H9 (cell line): Measurements from ENCODE around the gene CELF3. TPM values are rescaled to one million over a fixed set of nuclear protein-coding genes. Genes with fewer than 3 reads are reported as not detected.

Experiments
- DNase-seq: peaks from one replicate; pipeline ENCODE4 v3.0.0-alpha.2; 2017
- H2AFZ ChIP-seq: one replicate; pipeline ENCODE4 v1.6.1; 2013; ENCODE audit warnings: mild to moderate bottlenecking, low read length, control low read depth, moderate library complexity
- H2AK5ac ChIP-seq: 2 replicates; pipeline ENCODE4 v1.6.1; 2013; ENCODE audit warnings: low read length, control low read depth, mixed read lengths; ENCODE audit not compliant: insufficient read length
- H2BK120ac ChIP-seq: one replicate; pipeline ENCODE4 v1.6.1; 2013; ENCODE audit warnings: low read depth, mild to moderate bottlenecking, low read length, control low read depth, inconsistent platforms; ENCODE audit not compliant: poor library complexity, severe bottlenecking
- H2BK12ac ChIP-seq: 2 replicates; pipeline ENCODE4 v1.6.1; 2013; ENCODE audit warnings: low read length, control low read depth, mixed read lengths, low read depth; ENCODE audit not compliant: insufficient read length
- H2BK15ac ChIP-seq: 2 replicates; pipeline ENCODE4 v1.6.1; 2013; ENCODE audit warnings: low read depth, low read length, control low read depth
- H2BK20ac ChIP-seq: one replicate; pipeline ENCODE4 v1.6.1; 2013; ENCODE audit warnings: low read depth, mild to moderate bottlenecking, low read length, control low read depth, inconsistent platforms; ENCODE audit not compliant: poor library complexity, severe bottlenecking
- H2BK5ac ChIP-seq: 2 replicates; pipeline ENCODE4 v1.6.1; 2013; ENCODE audit warnings: low read length, control low read depth, mixed read lengths; ENCODE audit not compliant: insufficient read length
- H3K14ac ChIP-seq: 2 replicates; pipeline ENCODE4 v1.6.1; 2013; ENCODE audit warnings: low read length, control low read depth; ENCODE audit not compliant: insufficient read depth
- H3K18ac ChIP-seq: 2 replicates; pipeline ENCODE4 v1.6.1; 2013; ENCODE audit warnings: low read depth, mild to moderate bottlenecking, mixed read lengths, low read length, control low read depth; ENCODE audit not compliant: insufficient read length
- H3K23ac ChIP-seq: 2 replicates; pipeline ENCODE4 v1.6.1; 2013; ENCODE audit warnings: low read length, control low read depth, mixed read lengths, low read depth; ENCODE audit not compliant: insufficient read length
- H3K23me2 ChIP-seq: 2 replicates; pipeline ENCODE4 v1.6.1; 2013; ENCODE audit warnings: low read depth, mild to moderate bottlenecking, mixed read lengths, low read length, control low read depth; ENCODE audit not compliant: insufficient read length, poor library complexity, severe bottlenecking
- H3K27ac ChIP-seq: 2 replicates; pipeline ENCODE4 v1.5.1; 2013; ENCODE audit warnings: low read length, control low read depth, mixed read lengths, low read depth; ENCODE audit not compliant: insufficient read length
- H3K27me3 ChIP-seq: 2 replicates; pipeline ENCODE4 v1.6.1; 2013; ENCODE audit warnings: low read length, control low read depth, inconsistent platforms; ENCODE audit not compliant: insufficient read depth
- H3K4ac ChIP-seq: 2 replicates; pipeline ENCODE4 v1.6.1; 2013; ENCODE audit warnings: low read depth, mild to moderate bottlenecking, control low read depth, inconsistent platforms, low read length, moderate library complexity
- H3K4me1 ChIP-seq: 2 replicates; pipeline ENCODE4 v1.6.1; 2013; ENCODE audit warnings: low read length, control low read depth, inconsistent platforms; ENCODE audit not compliant: insufficient read depth
- H3K4me2 ChIP-seq: 2 replicates; pipeline ENCODE4 v1.6.1; 2013; ENCODE audit warnings: low read length, control low read depth, mixed read lengths; ENCODE audit not compliant: insufficient read length, insufficient read depth
- H3K56ac ChIP-seq: 2 replicates; pipeline ENCODE4 v1.6.1; 2013; ENCODE audit warnings: low read depth, mild to moderate bottlenecking, mixed read lengths, low read length, control low read depth; ENCODE audit not compliant: insufficient read length
- H3K79me1 ChIP-seq: 2 replicates; pipeline ENCODE4 v1.6.1; 2013; ENCODE audit warnings: low read depth, mild to moderate bottlenecking, moderate library complexity, low read length, control low read depth, inconsistent platforms; ENCODE audit not compliant: insufficient read depth, poor library complexity, severe bottlenecking
- H3K79me2 ChIP-seq: 2 replicates; pipeline ENCODE4 v1.6.1; 2013; ENCODE audit warnings: low read length, control low read depth, inconsistent platforms; ENCODE audit not compliant: insufficient read depth
- H3K9ac ChIP-seq: 2 replicates; pipeline ENCODE4 v1.6.1; 2013; ENCODE audit warnings: low read length, control low read depth, mixed read lengths; ENCODE audit not compliant: insufficient read length; ENCODE audit errors: extremely low read depth
- H3K9me3 ChIP-seq: one replicate; pipeline ENCODE4 v1.6.1; 2013; ENCODE audit warnings: low read depth, low read length, inconsistent platforms; ENCODE audit not compliant: control insufficient read depth
- H3T11ph ChIP-seq: one replicate; pipeline ENCODE4 v1.6.1; 2013; ENCODE audit warnings: mild to moderate bottlenecking, low read length, control low read depth, inconsistent platforms
- H4K20me1 ChIP-seq: one replicate; pipeline ENCODE4 v1.6.1; 2013; ENCODE audit not compliant: control insufficient read depth, insufficient read length, insufficient read depth
- H4K5ac ChIP-seq: 2 replicates; pipeline ENCODE4 v1.6.1; 2013; ENCODE audit warnings: low read depth, mild to moderate bottlenecking, mixed read lengths, low read length, control low read depth; ENCODE audit not compliant: insufficient read length
- H4K8ac ChIP-seq: replicated peaks from 2 replicates; pipeline ENCODE4 v1.6.1; 2013; ENCODE audit warnings: low read length, control low read depth, mixed read lengths, low read depth; ENCODE audit not compliant: insufficient read length
- H4K91ac ChIP-seq: 2 replicates; pipeline ENCODE4 v1.6.1; 2013; ENCODE audit warnings: low read depth, mild to moderate bottlenecking, moderate library complexity, mixed read lengths, low read length, control low read depth; ENCODE audit not compliant: insufficient read length
- H3K27ac Mint-ChIP-seq, 3 experiments: 2 replicates in 2 of 3; 3 replicates in 1 of 3; pipeline ENCODE4 v1.8.0; 2020 to 2021; ENCODE audit warnings: mixed read lengths in 3 of 3, mild to moderate bottlenecking in 1 of 3, moderate library complexity in 1 of 3
- H3K27me3 Mint-ChIP-seq: 2 replicates; pipeline ENCODE4 v1.8.0; 2021; ENCODE audit warnings: low read depth, mild to moderate bottlenecking, moderate library complexity, mixed read lengths
- H3K36me3 Mint-ChIP-seq, 3 experiments: 2 replicates in 2 of 3; 3 replicates in 1 of 3; pipeline ENCODE4 v1.8.0; 2020 to 2021; ENCODE audit warnings: low read depth in 3 of 3, mixed read lengths in 3 of 3; ENCODE audit not compliant: insufficient read depth in 1 of 3
- H3K4me1 Mint-ChIP-seq, 2 experiments: 2 replicates each; pipeline ENCODE4 v1.8.0; 2020; ENCODE audit warnings: mixed read lengths in 2 of 2
- H3K4me3 Mint-ChIP-seq, 2 experiments: 2 replicates in 1 of 2; 3 replicates in 1 of 2; pipeline ENCODE4 v1.8.0; 2020 to 2021; ENCODE audit warnings: mild to moderate bottlenecking in 2 of 2, mixed read lengths in 2 of 2, moderate library complexity in 1 of 2
- H3K9me3 Mint-ChIP-seq, 2 experiments: 2 replicates in 1 of 2; 3 replicates in 1 of 2; pipeline ENCODE4 v1.8.0; 2020; ENCODE audit warnings: mild to moderate bottlenecking in 2 of 2, mixed read lengths in 2 of 2, moderate library complexity in 1 of 2
- WGBS: extraction: QIAGEN DNeasy Blood & Tissue Kit; methylation state at CpG from one replicate; pipeline ENCODE4 v1.1.7; 2013; ENCODE audit warnings: missing lambda C conversion rate, low lambda C conversion rate, mixed read lengths; ENCODE audit not compliant: insufficient read length; ENCODE audit errors: extremely low coverage; 5-methylcytosine and 5-hydroxymethylcytosine counted together
- total RNA-seq: library from RNA; stranded (reverse); gene quantifications from 2 replicates; pipeline ENCODE4 v1.2.1, GENCODE V29; 2021
- TF ChIP-seq, protein P1 (sequence below): fragments of 200-600 bp; sonication (generic); conservative IDR thresholded peaks from 3 replicates; pipeline ENCODE4 v1.8.0; 2021; ENCODE audit warnings: antibody characterized with exemption, mild to moderate bottlenecking

CELF3 gene
- total RNA-seq, 1 experiment from 2014 or later, result 0.90 TPM

DNA sequence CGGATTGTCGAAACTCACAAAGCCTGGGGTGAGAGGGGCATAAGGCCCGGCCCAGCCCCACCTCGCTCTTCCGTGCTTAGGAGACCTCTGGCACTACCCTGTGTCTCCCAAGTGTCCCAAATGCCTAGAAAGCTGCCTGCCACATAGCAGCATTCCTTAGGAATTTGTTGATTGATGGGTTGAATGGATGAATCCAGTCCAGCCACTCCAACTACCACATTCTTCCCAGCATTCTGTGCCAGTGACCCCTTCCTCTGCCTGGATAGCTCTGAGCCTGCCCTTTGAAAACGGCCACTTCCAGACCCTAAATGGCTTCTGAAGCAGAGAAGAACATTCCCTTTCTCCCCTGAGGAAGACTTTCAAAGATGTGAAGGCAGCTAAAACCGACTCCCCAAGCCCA lies 11.5 kb downstream of the CELF3 start:
- Histone ChIP-seq H3K79me1 (no peaks in the 10 kb centered on the region), H3K56ac (no peak overlapping the region), H4K91ac (no peak overlapping the region), H3K27me3 (no peaks in the 10 kb centered on the region), H3K18ac (no peak overlapping the region), H3K4me2 (no peak overlapping the region), H2BK120ac (no peak overlapping the region), H3K14ac (no peak overlapping the region), H2BK20ac (no peak overlapping the region), H3T11ph (no peak overlapping the region), H2BK15ac (no peak overlapping the region), H3K23ac (no peak overlapping the region), H2BK5ac (no peak overlapping the region), H2AFZ (no peak overlapping the region), H4K5ac (no peak overlapping the region), H3K79me2 (no peaks in the 10 kb centered on the region), H2BK12ac (no peak overlapping the region), H4K20me1 (no peaks in the 10 kb centered on the region), H3K4ac (no peak overlapping the region), H3K4me1 (no peaks in the 10 kb centered on the region), H3K9ac (no peak overlapping the region), H2AK5ac (no peak overlapping the region), H3K9me3 (no peaks in the 10 kb centered on the region), H4K8ac (no peak overlapping the region), H3K23me2 (no peaks in the 10 kb centered on the region), H3K27ac (no peak overlapping the region)
- peaks cover 4 to 14% of the 10 kb centered on the region in 2 experiments; a peak in 3 of 4 replicates for H3K4me1 Mint-ChIP-seq
- no peak overlapping the region for H3K4me3 Mint-ChIP-seq
- no peaks in the 10 kb centered on the region for H3K27me3 Mint-ChIP-seq
- no peak for DNase-seq
- no CpG with 5 or more reads among the region's 7 CpGs for WGBS
- H3K36me3 Mint-ChIP-seq, result peaks cover 0 to 11% (median 9%) of the 10 kb centered on the region in 3 experiments; a peak in 6 of 7 replicates
- no peak overlapping the region for H3K27ac Mint-ChIP-seq
- TF ChIP-seq, protein P1, sequence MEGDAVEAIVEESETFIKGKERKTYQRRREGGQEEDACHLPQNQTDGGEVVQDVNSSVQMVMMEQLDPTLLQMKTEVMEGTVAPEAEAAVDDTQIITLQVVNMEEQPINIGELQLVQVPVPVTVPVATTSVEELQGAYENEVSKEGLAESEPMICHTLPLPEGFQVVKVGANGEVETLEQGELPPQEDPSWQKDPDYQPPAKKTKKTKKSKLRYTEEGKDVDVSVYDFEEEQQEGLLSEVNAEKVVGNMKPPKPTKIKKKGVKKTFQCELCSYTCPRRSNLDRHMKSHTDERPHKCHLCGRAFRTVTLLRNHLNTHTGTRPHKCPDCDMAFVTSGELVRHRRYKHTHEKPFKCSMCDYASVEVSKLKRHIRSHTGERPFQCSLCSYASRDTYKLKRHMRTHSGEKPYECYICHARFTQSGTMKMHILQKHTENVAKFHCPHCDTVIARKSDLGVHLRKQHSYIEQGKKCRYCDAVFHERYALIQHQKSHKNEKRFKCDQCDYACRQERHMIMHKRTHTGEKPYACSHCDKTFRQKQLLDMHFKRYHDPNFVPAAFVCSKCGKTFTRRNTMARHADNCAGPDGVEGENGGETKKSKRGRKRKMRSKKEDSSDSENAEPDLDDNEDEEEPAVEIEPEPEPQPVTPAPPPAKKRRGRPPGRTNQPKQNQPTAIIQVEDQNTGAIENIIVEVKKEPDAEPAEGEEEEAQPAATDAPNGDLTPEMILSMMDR, result no peak
- no peaks in the 10 kb centered on the region for H3K9me3 Mint-ChIP-seq
